Dermis blood vessel endothelial cell (primary cell): ENCODE results near the gene GTPBP10. TPM values are rescaled to one million over a fixed set of nuclear protein-coding genes. Genes with fewer than 3 reads are reported as not detected.

Source experiments
- DNase-seq: peaks from one replicate; pipeline ENCODE4 v3.0.0; 2010
- total RNA-seq: library from RNA; depleted of rRNA; stranded (reverse); fragments of >200 nt; gene quantifications from 2 replicates; pipeline ENCODE4 v1.2.3, GENCODE V29; 2014

GTPBP10 gene
- total RNA-seq, 1 donor from 2014 or later, result 19.6 TPM

DNA sequence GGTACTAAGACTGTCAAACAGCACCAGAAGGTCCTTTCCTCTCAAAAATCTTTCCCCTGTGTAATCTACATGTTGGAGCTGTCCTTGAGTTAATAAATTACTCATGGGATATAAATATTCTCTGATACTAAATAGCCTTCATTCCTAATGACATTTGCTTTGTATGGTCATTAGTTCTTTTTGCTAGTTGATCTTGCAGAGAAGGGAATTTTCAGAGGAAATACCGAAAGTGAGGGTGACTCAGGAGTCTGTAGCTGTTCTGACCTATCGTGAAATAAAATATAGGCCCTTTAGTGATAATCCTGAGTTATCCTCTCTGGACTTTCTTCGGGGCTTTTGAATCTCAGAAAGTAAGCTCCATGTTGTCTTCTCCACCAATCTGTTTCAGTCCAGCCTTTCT lies 37.3 kb downstream of the GTPBP10 start:
- peak; percentile 72 for DNase-seq

DNA sequence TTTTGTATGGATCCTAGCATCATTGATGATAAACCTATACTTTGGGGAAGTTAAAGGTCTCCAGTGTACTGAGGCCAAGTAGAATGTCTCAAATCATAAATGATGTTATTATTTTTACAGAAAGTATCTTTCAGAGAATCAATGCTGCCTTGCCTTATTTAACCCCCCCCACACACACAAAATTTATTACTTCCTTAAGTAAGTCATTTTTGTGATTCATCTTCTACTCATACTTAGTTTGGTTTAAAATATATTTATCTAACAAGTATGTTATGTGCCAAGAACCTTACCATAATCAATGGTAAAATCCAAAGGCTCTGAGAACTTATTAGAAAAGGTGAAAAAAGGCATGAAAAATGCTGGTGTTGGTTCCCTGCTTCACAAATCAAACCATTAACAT lies 37.9 kb downstream of the GTPBP10 start:
- peak; percentile 21 for DNase-seq

DNA sequence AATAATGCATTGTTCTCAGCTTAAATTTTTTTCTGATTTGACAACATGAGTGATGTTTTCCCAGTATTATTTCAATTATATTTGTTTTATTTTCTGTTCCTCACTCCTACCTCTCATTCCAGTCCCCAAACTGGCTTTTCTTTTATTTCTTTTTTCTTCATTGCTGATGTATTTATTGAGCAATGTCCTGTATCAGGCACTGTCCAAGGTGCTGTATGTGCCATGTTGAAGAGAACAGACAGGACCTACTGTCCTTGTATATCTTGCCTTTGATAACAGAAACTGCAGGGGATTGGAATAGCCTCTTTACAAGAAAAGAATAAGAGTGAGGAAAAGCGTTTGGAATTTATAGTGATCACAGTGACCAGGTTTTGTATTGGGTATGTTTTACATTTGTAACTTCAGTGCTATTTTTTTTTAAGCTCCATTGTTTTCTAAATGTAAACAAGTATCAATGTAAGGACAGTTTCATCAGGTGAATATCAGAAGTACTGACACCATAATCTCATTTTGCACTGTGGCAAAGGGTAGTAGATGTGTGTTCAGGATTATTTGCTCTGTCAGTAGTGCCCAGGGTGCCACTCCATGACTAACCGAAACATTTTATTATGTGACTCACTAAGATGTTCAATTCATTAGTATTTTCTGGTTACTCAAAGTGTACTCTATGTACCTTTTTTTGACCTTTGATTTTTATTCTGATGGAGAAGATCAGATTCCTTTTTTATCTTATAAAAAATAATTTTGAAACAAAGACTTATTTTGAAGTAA lies 41.1 kb downstream of the GTPBP10 start:
- no peak for DNase-seq

DNA sequence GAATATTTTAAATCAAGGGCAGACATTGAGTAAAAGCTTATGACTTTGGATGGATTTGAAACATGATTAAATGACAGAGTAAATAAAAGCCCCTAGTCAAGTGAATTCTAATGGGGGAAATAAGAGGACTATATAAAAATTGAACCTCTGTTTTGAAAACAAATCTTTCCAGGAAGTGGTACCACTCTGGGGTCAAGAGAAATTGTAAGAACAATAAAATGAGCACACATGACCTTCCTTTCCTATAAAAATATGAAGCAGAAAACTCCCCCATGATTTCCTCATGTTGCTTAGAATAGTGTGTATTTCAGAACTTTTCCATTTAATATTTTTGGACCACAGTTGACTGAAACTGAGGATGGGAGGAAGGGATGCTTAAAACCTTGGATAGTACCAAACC lies 44.4 kb downstream of the GTPBP10 start:
- DNase-seq, result no peak

DNA sequence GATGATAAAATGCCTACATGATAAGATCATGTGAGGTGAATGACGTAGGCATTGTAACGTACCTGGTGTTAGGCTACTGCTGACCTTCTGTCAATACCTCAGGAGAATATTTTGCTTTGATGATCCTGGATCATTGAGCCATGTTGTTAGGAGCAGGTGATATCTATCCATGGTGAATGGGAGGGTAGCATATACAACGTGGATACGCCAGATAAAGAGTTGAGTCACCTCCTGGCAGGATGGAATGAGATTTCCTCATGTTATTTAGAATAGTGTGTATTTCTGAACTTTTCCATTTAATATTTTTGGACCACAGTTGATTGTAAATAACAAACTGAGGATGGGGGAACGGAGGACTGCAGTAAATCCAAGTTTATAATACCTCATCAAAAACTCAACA lies 45.0 kb downstream of the GTPBP10 start:
- DNase-seq, result peak; percentile 25

DNA sequence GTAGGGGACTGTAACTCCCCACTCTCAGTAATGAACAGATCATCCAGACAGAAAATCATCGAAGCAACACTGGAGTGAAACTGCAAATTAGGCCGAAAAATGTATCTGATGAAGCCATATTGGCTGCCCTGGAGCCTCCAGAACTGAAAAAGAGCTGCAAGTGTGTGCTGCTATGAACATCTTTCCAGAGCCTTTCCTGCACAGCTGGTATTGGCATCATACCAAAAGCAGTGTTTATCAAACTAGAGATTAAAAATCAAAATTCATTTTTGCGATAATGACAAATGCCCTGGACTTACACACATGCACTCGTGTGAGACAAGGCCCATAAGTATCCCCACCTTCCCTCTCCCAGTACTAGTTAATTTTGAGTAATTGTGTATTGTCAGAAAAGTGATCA lies 49.9 kb downstream of the GTPBP10 start:
- DNase-seq, result no peak

DNA sequence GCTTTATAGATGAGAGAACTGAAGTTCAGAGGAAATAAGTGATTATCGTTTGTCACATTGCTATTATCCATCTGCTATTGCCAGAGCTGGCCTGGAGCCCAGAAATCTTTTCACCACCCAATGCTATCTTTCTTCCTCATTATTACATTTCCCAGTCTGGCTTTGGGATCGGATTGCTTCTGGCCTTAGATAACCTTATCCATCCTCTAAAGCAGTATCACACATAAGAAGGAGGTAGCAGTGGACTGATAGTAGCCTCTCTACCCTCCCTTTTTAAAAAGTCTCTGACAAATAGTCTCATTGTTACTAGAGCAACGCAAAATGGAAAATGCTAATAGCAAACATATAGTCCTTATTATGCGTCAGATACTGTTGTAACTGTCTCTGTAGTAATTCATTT lies 55.5 kb downstream of the GTPBP10 start:
- peak; percentile 19 for DNase-seq

DNA sequence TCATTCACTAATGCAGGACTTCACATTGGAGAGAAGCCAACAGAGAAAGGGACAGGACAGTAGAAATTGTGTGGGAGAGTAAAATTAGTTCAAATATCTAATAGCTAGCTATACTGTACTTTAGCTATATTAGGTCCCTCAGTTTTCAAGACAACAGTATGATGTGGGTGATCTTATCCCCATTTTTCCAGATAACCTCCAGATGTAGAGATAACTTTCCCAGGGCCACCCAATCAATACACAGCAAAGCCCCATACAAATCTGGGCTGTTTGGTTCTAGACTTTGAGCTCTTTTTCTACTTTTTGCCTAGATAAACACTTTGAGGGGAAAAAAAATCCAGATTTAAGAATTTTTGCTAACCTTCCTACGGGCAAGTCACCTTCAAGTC lies 56.3 kb downstream of the GTPBP10 start:
- no peak for DNase-seq

DNA sequence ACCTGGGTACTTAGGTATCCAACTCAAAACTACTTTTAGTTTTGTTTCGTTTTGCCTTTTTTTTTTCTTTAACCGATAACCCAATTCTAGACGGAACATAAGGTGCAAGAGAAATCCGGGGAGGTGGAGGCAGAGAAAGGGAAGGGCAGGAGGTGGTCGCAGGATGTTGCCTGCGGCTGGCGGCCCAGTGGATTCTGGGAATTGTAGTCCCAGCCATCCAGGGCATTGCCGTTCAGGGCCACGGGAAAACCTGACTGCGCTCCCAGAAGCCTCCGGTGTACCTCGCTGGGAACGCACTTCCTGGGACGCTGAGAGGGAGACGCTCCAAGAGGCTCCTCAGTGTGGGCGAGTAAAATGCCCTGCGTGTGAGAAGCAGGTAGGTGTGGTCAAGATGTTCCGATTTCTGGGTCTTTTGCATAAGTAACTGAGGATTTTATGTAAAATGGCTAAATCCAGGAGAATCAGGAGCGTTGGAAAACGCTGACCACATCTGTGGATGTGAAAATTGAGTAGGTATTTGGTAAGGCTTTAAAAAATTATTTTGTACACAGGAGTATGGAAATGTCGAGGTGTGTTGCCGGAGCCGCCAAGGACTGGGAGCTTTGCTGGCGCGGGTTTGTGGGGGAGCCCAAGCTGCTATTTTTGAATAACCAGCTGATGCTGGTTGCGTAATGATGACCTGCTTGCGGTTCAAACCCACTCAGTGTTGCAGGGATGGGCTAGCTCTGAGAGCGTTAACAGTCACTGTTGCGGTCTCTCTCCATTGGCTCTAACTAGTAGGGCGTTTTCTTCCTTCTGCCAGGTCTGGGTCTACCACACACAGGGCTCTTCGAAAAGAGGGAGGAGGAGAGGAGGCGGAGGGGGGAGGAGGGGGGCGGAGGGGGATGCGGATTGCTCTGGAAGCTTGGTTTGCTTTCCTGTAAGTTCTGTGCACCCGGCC lies 56.9 kb downstream of the GTPBP10 start, which contains the start of gene CLDN12:
TSS of gene CLDN12 (plus strand) at position 288 of the 940 bp plus-strand sequence. CDS start 9,216 bp downstream, outside the sequence.
- peak; percentile 77 for DNase-seq

DNA sequence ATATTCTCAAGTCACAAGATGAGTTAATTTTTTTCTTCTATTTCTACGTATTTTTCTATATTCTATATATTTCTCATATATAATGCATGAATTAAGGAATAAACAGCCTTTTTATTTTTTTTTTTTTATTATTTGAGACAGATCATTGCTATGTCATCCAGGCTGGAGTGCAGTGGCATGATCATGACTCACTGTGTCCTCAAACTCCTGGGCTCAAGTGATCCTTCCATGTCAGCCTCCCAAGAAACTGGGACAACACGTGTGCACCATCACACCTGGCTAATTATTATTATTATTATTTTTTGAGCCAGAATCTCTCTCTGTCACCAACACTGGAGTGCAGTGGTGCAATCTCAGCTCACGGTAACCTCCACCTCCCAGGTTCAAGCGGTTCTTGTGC lies 58.3 kb downstream of the GTPBP10 start:
- no peak for DNase-seq

DNA sequence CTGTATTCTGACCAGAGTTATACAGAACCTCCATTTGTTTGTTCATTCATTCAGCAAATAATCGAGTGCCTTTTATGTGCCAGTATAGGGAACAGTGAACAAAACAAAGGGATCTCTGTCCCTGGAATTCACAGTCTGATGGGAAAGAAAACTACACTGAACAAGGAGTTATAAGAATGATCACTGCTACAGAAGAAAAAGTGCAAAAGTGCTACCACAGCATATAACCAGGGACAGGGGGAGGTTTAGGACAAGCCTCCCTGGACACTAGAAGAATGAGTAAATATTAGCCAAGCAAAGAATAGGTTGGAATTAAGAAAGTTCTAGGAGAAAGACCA lies 60.9 kb downstream of the GTPBP10 start:
- no peak for DNase-seq

DNA sequence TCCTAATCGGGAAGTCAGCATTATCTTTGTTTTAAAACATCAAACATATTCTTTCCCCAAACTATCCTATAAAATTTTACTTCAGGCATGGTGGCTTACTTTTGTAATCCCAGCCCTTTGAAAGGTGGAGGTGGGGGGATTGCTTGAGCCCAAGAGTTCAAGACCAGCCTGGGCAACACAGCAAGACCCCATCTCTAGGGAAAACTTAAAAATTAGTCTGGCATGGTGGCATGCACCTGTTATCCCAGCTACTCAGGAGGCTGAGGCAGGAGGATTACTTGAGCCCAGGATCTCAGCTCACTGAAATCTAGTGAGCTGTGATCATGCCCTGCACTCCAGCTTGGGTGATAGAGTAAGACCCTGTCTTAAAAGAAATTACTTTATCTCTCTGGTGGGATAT lies 61.6 kb downstream of the GTPBP10 start:
- no peak for DNase-seq

DNA sequence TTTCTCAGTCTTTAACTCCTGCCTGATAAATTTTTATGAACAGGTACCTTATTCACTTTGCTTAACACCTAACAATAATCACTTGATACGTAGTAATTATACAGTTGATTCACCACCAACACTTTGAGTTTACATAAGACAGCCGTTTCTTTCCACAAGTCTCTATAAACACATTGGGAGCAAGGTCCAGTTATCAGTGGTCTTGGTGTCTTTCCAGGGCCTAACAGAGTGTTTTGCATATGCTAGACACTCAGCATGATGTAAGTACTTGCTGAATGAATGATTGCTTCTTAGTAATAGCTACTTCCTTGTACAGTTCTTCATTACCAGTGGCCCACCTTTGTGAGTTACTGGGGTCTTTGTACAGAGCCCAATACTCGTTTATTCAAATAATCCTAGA lies 63.2 kb downstream of the GTPBP10 start:
- no peak for DNase-seq

DNA sequence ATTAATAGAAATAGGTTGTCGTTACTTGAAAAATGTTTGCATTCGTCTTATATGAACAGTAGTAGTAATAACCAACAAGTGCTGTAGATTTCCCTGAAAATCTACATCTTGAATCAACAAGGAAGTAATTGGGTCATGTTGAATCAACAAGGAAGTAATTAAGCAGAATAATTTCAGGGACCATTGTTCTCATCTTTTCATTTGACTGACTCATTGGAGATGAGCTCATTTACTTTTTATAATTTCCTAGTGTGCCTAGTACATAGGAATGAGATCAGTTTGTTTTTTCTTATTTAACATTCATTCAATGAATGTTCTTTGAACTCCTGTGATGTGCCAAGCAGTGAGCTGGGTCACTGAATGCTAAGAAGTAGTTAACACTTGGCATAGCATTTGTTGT lies 65.0 kb downstream of the GTPBP10 start:
- DNase-seq, result peak; percentile 75

DNA sequence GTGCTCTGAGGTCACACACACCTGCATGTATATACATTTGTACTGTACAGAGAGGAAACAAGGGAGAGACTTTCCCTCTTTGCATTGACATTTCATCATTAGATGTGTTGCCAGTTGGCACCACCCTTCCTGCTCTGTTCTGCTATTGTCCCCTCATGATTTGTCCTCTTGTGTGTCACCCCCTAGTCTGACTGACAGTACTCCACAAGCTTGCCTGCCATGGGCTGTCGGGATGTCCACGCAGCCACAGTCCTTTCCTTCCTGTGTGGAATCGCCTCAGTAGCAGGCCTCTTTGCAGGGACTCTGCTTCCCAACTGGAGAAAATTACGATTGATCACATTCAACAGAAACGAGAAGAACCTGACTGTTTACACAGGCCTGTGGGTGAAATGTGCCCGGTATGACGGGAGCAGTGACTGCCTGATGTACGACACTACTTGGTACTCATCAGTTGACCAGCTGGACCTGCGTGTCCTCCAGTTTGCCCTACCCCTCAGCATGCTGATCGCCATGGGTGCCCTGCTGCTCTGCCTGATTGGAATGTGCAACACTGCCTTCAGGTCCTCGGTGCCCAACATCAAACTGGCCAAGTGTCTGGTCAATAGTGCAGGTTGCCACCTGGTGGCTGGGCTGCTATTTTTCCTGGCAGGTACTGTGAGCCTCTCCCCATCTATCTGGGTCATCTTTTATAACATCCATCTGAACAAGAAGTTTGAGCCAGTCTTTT lies 66.1 kb downstream of the GTPBP10 start:
- peak; percentile 62 for DNase-seq

DNA sequence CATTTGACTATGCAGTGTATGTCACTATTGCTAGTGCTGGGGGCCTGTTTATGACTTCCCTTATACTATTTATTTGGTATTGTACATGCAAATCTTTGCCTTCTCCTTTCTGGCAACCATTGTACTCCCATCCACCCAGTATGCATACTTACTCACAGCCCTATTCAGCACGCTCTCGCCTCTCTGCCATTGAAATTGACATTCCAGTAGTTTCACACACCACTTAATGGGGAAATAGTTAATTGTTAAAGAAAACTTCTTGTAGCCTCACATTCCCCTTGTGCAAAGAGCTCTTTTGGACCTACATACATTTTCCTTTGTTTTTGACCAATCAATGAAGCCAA lies 66.6 kb downstream of the GTPBP10 start:
- no peak for DNase-seq

DNA sequence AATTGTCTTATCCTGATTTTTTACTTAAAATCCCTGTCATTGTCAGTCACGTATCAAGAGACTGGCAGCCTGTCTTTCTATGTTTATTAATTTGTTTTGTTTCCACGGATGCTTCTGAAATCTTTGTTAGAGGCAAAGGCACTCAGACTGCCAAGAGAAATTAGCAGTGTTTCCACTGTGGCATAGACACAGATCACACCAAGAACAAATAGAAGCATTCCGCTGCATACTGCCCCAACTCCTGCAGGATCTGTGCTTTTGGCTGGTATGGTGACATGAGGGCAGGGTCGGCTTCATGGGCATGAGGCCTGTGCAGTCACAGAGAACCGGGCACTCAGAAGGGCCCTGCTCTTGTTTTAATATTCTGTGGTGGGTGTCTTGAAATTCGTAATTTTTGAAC lies 75.1 kb downstream of the GTPBP10 start:
- DNase-seq, result no peak

DNA sequence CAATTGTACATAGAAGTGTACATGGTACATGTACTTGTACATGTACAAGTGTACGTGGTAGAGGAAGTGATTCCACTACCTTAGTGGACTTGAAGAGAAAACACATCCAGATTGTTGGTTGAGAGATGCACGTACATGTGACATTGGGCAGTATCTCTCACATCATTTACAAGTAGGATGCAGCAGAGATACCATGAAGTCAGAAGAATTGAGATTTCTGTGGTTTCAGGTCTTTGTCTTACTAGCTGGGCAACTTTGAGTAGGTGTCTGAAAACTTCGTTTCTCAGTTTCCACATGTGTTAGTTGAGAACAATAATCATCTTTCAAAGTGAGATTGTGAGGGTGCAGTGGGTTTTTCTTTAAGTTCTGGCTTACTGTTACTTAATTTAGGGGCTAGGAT lies 78.2 kb downstream of the GTPBP10 start:
- no peak for DNase-seq

DNA sequence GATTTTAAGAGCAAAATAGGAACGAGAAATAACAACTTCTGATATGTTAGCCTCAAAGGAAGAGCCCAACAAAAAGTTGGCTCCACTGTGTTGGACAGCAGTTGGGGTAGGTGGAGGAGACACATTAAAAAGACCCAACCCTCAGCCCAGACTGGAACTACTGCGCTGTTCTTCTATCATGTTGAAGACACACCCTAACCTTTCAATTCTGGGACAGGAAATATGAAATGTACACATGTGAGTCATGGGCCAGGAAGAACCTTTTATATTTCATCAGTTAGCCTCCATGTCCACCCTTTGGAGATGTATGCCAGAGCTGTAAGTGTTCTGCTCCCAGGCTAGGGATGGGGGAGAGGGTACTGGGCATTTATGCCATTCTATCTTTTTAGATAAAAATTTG lies 78.9 kb downstream of the GTPBP10 start:
- no peak for DNase-seq

DNA sequence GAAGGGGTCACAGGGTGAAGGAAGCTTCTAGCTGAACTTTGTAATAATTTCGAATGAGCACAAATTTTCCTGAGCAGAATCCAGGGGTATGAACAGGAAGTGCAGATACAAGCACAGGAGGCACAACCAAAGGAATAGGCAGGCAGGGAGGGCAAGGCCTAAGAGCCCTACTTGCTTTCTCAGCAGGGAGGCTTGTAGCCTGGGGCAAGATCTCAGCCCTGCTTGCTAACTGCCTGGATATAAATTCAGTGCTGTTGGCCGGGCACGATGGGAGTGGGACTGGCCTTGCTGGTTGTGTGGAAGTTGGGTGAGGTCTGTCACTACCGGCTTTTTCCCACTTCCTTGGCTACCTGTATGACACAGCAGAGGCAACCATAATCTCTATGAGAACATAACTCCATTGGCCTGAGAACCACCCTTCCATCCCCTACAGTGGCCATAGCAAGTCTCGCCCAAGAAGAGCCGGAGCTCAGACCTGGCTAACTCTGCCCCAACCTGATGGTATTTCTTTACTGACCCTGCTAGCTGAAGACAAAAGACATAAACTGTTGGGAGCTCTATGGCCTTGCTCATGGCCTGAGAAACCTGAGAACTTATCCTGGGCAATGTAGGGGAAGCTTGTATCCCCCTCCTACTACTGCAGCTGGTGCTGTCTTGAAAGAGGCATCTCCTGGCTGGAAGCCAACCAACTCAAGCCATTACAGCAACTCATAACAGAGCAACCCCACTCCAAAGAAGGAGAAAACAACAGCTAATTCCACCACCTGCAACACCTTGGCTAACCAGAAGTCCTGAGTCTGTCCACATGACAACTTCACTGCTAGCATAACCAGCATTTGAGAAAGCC lies 84.3 kb downstream of the GTPBP10 start:
- DNase-seq, result no peak

DNA sequence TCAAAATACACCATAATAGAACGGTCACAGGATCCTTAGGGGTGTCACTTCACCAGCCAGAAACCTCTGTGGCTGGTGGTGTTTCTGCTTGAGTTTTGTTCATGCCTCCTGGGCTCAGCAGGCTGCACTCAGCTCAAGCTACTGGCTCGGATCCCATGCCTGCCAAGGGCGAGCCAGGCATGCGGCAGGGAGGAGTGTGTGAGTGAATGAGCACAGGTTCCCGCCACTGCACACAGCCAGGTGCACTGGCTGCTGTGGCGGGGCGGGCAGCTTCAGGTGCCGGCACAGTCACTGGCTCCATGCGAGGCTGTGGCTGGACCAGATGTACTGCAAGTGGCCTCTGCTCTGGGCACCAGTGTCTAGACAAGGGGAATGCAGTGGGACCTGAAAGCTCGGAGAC lies 86.2 kb downstream of the GTPBP10 start:
- no peak for DNase-seq

DNA sequence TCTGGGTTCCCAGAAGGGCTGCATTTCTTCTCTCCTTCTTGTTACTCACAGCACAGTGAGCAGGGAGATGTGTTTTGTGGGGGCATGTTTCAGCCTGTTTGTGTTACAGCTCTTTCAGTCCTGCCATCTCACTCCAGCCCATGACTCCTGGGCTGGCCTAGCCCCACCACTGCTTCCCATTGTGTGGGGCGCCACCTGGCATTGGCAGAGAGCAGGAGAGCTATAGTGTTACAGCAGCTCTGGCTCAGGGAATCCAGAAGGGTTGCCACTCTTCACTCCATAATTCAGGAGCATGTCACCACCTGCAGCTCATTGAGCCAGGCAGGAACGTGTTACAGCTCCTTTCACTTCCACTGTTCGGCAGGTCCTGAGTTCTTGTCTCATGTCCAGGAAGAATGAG lies 86.7 kb downstream of the GTPBP10 start:
- no peak for DNase-seq
